ENCODE data around the gene HOXB2. TPM values are rescaled to one million over a fixed set of nuclear protein-coding genes. Genes with fewer than 3 reads are reported as not detected.

The HOXB2 gene
- total RNA-seq, 4 donors from 2014 or later, result 9.2 to 24.2 (median 17.1) TPM

GRCh38 chr17:48571826-48572417 lies 27.0 kb upstream of the HOXB2 start:
- Histone ChIP-seq H3K27me3 (peaks cover 0 to 99% (median 7%) of the 10 kb centered on the region in 4 donors), H3K4me1 (peaks cover 0 to 96% (median 59%) of the 10 kb centered on the region in 3 donors), H3K36me3 (no peaks in the 10 kb centered on the region), H3K27ac (peak overlapping the region; percentile 88 to 93 (median 92)), H3K9me3 (no peaks in the 10 kb centered on the region), H3K4me3 (peak overlapping the region in 3 of 4 donors; percentile 31 to 83 (median 34))
- DNase-seq, result no peak
- intact Hi-C loops (cut with DNase I), result no loop called here
- 24 to 62% methylated on average over 1 of the region's 1 CpG for WGBS, 2 donors
- no peak for TF ChIP-seq CTCF (IDR thresholded peaks at IDR 0.05)
- TF ChIP-seq POLR2A (IDR thresholded peaks at IDR 0.05), result no peak

- Histone ChIP-seq H3K27ac (peak overlapping the region; percentile 88 to 93 (median 92)), H3K9me3 (no peaks in the 10 kb centered on the region), H3K27me3 (peaks cover 0 to 99% (median 7%) of the 10 kb centered on the region in 4 donors), H3K4me1 (peaks cover 0 to 96% (median 61%) of the 10 kb centered on the region in 3 donors), H3K4me3 (peak overlapping the region; percentile 4 to 83 (median 32)), H3K36me3 (no peaks in the 10 kb centered on the region)
- TF ChIP-seq POLR2A (IDR thresholded peaks at IDR 0.05) (no peak), CTCF (IDR thresholded peaks at IDR 0.05) (no peak)
- intact Hi-C loops (cut with DNase I), result no loop called here
- 38 to 42% methylated on average over 21 to 23 of the region's 26 CpGs for WGBS, 2 donors
- DNase-seq, result no peak
These were observed 26.3 kb upstream of the HOXB2 start for GRCh38 chr17:48571024-48571818.

- Histone ChIP-seq H3K27me3 (peaks cover 0 to 99% (median 7%) of the 10 kb centered on the region in 4 donors), H3K4me1 (peaks cover 0 to 96% (median 59%) of the 10 kb centered on the region in 3 donors), H3K4me3 (peak overlapping the region; percentile 4 to 83 (median 32)), H3K9me3 (no peaks in the 10 kb centered on the region), H3K36me3 (no peaks in the 10 kb centered on the region), H3K27ac (peak overlapping the region; percentile 88 to 93 (median 92))
- intact Hi-C loops (cut with DNase I), result no loop called here
- WGBS, 2 donors, result 21 to 29% methylated on average over 12 to 14 of the region's 19 CpGs
- TF ChIP-seq POLR2A (IDR thresholded peaks at IDR 0.05) (no peak), CTCF (IDR thresholded peaks at IDR 0.05) (no peak)
- DNase-seq, result no peak
These were observed 25.6 kb upstream of the HOXB2 start for GRCh38 chr17:48570325-48571023.

- peaks cover 0 to 99% (median 7%) of the 10 kb centered on the region in 4 donors for H3K27me3 ChIP-seq
- H3K4me1 ChIP-seq, result peaks cover 0 to 96% (median 61%) of the 10 kb centered on the region in 3 donors
- TF ChIP-seq CTCF (IDR thresholded peaks at IDR 0.05) (peak in 2 of 6 experiments; percentile 11 to 15), POLR2A (IDR thresholded peaks at IDR 0.05) (no peak)
- H3K4me3 ChIP-seq, result peak overlapping the region in 3 of 4 donors; percentile 31 to 83 (median 34)
- peak overlapping the region; percentile 88 to 93 (median 92) for H3K27ac ChIP-seq
- DNase-seq, result no peak
- H3K9me3 ChIP-seq, result no peaks in the 10 kb centered on the region
- H3K36me3 ChIP-seq, result no peaks in the 10 kb centered on the region
- intact Hi-C loops (cut with DNase I), result no loop called here
- WGBS, 2 donors, result 31 to 37% methylated on average over 5 to 6 of the region's 6 CpGs
These were observed 24.9 kb upstream of the HOXB2 start for GRCh38 chr17:48569674-48570324.

All from esophagus squamous epithelium (tissue), 5 donors.